HL-60 (cell line): ENCODE data around the gene ME2.

ENCODE experiments used
- DNase-seq, 2 experiments: peaks; one replicate each; pipeline ENCODE4 v3.0.0-alpha.2; 2010 to 2020; ENCODE audit warnings: low read depth in 1 of 2, low spot score in 1 of 2
- H3K27ac ChIP-seq: fragments of 250-450 bp; sonication (Bioruptor Pico); replicated peaks from 2 replicates; pipeline ENCODE4 v1.5.1; 2020; ENCODE audit warnings: mild to moderate bottlenecking, moderate library complexity
- H3K27me3 ChIP-seq: fragments of 250-450 bp; sonication (Bioruptor Pico); 2 replicates; pipeline ENCODE4 v1.5.1; 2021; ENCODE audit warnings: mild to moderate bottlenecking, moderate library complexity; ENCODE audit not compliant: insufficient read depth, poor library complexity, severe bottlenecking
- H3K4me3 ChIP-seq: replicated peaks from 2 replicates; pipeline ENCODE4 v1.5.1; 2011; ENCODE audit warnings: mild to moderate bottlenecking, control low read depth, low read length; ENCODE audit not compliant: insufficient read depth
- GABPA ChIP-seq: IDR thresholded peaks from 2 replicates; pipeline ENCODE4 v1.6.1; 2012; ENCODE audit warnings: low read depth
- POLR2AphosphoS5 ChIP-seq: IDR thresholded peaks from 2 replicates; pipeline ENCODE4 v1.6.1; 2012; ENCODE audit warnings: low read depth
- SPI1 ChIP-seq: IDR thresholded peaks from 2 replicates; pipeline ENCODE4 v1.6.1; 2012; ENCODE audit warnings: low read depth, mild to moderate bottlenecking, borderline replicate concordance
- TF ChIP-seq, protein P1 (sequence below): IDR thresholded peaks from 2 replicates; pipeline ENCODE4 v1.6.1; 2012; ENCODE audit warnings: low read depth; ENCODE audit not compliant: insufficient replicate concordance
- TF ChIP-seq, protein P2 (sequence below): IDR thresholded peaks from one replicate; pipeline ENCODE4 v1.5.1; 2011; ENCODE audit warnings: low read length, control low read depth, inconsistent platforms; ENCODE audit not compliant: insufficient read depth

Gene ME2

DNA sequence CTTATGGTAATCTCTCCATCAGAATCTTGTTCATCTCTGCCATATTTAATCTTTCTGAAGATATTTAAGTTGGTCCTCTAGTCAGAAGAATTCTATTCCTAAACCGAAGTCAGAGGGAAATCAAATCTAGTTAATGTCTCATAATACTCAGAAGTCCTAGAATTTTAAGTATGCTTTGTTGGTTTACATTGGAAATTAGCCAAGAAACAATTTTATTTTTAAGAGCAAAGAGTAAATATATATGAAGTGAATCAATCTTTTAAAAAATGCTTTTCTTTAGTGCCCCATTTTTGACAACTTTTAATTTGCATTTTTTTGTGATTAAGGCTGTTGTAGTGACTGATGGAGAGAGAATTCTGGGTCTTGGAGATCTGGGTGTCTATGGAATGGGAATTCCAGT, 38.1 kb downstream of the ME2 start:
- TF ChIP-seq POLR2AphosphoS5, result no peak
- no peak for TF ChIP-seq SPI1
- DNase-seq, result no peak
- Histone ChIP-seq H3K27me3 (no peaks in the 10 kb centered on the region), H3K27ac (no peak overlapping the region), H3K4me3 (no peak overlapping the region)

DNA sequence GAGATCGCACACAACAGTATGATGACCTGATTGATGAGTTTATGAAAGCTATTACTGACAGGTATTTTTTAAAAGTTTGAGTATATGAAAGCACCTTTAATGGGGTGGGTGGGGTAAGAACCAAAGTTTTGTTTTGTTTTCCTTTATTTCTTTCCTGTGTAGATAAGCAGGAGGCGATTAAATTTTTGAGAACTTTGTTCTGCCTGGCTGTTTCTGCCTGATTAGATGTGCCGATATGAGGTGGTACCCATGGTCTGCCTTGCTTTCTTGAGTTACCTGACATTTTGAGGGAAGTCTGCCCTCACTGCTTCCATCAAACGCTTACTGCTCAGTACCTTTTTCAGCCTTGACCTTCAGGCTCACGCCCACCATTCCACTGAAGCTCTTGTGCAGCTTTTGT, 39.2 kb downstream of the ME2 start:
- DNase-seq, result no peak
- no peaks in the 10 kb centered on the region for H3K27me3 ChIP-seq
- TF ChIP-seq, protein P1, sequence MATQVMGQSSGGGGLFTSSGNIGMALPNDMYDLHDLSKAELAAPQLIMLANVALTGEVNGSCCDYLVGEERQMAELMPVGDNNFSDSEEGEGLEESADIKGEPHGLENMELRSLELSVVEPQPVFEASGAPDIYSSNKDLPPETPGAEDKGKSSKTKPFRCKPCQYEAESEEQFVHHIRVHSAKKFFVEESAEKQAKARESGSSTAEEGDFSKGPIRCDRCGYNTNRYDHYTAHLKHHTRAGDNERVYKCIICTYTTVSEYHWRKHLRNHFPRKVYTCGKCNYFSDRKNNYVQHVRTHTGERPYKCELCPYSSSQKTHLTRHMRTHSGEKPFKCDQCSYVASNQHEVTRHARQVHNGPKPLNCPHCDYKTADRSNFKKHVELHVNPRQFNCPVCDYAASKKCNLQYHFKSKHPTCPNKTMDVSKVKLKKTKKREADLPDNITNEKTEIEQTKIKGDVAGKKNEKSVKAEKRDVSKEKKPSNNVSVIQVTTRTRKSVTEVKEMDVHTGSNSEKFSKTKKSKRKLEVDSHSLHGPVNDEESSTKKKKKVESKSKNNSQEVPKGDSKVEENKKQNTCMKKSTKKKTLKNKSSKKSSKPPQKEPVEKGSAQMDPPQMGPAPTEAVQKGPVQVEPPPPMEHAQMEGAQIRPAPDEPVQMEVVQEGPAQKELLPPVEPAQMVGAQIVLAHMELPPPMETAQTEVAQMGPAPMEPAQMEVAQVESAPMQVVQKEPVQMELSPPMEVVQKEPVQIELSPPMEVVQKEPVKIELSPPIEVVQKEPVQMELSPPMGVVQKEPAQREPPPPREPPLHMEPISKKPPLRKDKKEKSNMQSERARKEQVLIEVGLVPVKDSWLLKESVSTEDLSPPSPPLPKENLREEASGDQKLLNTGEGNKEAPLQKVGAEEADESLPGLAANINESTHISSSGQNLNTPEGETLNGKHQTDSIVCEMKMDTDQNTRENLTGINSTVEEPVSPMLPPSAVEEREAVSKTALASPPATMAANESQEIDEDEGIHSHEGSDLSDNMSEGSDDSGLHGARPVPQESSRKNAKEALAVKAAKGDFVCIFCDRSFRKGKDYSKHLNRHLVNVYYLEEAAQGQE, result no peak
- TF ChIP-seq, protein P2, sequence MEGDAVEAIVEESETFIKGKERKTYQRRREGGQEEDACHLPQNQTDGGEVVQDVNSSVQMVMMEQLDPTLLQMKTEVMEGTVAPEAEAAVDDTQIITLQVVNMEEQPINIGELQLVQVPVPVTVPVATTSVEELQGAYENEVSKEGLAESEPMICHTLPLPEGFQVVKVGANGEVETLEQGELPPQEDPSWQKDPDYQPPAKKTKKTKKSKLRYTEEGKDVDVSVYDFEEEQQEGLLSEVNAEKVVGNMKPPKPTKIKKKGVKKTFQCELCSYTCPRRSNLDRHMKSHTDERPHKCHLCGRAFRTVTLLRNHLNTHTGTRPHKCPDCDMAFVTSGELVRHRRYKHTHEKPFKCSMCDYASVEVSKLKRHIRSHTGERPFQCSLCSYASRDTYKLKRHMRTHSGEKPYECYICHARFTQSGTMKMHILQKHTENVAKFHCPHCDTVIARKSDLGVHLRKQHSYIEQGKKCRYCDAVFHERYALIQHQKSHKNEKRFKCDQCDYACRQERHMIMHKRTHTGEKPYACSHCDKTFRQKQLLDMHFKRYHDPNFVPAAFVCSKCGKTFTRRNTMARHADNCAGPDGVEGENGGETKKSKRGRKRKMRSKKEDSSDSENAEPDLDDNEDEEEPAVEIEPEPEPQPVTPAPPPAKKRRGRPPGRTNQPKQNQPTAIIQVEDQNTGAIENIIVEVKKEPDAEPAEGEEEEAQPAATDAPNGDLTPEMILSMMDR, result no peak
- TF ChIP-seq SPI1, result no peak
- no peak for TF ChIP-seq GABPA
- TF ChIP-seq POLR2AphosphoS5, result no peak
- no peak overlapping the region for H3K27ac ChIP-seq
- H3K4me3 ChIP-seq, result no peak overlapping the region

DNA sequence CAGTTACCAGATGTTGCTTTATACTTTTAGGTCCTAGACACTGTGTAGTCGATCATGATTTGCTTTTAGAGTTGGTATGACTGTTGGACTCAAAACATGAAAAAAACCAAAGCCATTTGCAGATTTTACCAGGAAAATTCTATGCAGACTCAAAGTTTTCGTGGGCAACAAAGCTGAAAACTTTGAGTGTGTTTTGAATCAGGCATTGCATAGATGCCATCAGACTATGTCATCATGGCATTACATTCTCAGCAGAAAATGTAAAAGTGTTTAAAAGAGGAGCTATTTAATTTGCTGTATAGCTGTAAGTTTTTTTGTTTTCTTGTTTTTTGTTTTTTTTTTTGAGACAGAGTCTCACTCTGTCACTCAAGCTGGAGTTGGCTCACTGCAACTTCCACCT, 45.5 kb downstream of the ME2 start:
- no peak for TF ChIP-seq POLR2AphosphoS5
- TF ChIP-seq SPI1, result no peak
- no peak for TF ChIP-seq GABPA
- TF ChIP-seq, protein P1, result no peak
- TF ChIP-seq, protein P2, result no peak
- Histone ChIP-seq H3K27me3 (no peaks in the 10 kb centered on the region), H3K4me3 (no peak overlapping the region), H3K27ac (no peak overlapping the region)
- no peak for DNase-seq

DNA sequence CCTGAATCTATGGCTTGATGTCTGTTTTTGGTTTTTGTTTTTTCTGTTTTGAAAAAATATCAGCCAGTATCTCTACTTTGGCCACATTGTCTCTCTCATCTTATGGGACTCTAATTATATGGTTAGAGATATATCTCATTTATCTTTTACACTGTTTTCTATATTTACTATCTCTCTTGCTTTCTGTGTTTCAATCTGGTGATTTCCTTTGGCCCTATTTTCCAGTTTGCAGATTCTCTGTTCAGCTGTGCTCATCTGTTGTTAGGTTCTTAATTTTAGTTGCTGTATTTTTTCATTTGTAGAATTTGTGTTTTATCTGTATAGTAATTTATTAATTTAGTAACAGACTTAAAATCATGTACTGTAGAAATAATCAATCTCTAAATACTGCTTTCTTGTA, 47.6 kb downstream of the ME2 start:
- no peak for TF ChIP-seq GABPA
- TF ChIP-seq, protein P1, result no peak
- TF ChIP-seq POLR2AphosphoS5, result no peak
- TF ChIP-seq, protein P2, result no peak
- TF ChIP-seq SPI1, result no peak
- no peak for DNase-seq
- Histone ChIP-seq H3K4me3 (no peak overlapping the region), H3K27ac (no peak overlapping the region), H3K27me3 (no peaks in the 10 kb centered on the region)
